PC-3 (cell line): ENCODE results near the gene LHX5. TPM values are rescaled to one million over a fixed set of nuclear protein-coding genes. Genes with fewer than 3 reads are reported as not detected.

Source experiments
- ATAC-seq: fragments of 200-7000 bp; cut with Tn5 transposase; 2 replicates; pipeline ENCODE4 v1.9.1; 2020; ENCODE audit warnings: mild to moderate bottlenecking, moderate library complexity
- BruUV-seq: library from RNA; stranded (reverse); fragments of 400-500 nt; replicated peaks from 2 replicates; lab custom pipeline; 2021; lab: Mats Ljungman, UMichigan
- CTCF ChIA-PET: fragments of 300-600 bp; sonication (Branson Sonifier 250); formaldehyde crosslinking; loops from one replicate; lab custom pipeline; 2022; ENCODE audit warnings: antibody characterized with exemption; lab: Charles Lee
- POLR2A ChIA-PET: fragments of 300-600 bp; sonication (Branson Sonifier 250); formaldehyde crosslinking; loops from one replicate; lab custom pipeline; 2022; ENCODE audit warnings: antibody characterized with exemption; ENCODE audit not compliant: unreplicated experiment; lab: Charles Lee
- DNase-seq: peaks from one replicate; pipeline ENCODE4 v3.0.0-alpha.2; 2015
- H2AFZ ChIP-seq: fragments of 300-600 bp; sonication (generic); 2 replicates; pipeline ENCODE4 v1.6.0; 2016; ENCODE audit warnings: antibody characterized with exemption, low read length
- H3F3A ChIP-seq: fragments of 300-600 bp; sonication (generic); one replicate; pipeline ENCODE4 v1.6.0; 2017; ENCODE audit warnings: antibody characterized with exemption, low read length, control low read depth, mild to moderate bottlenecking; ENCODE audit not compliant: unreplicated experiment
- H3K27ac ChIP-seq: fragments of 300-600 bp; sonication (generic); 2 replicates; pipeline ENCODE4 v1.5.1; 2016; ENCODE audit warnings: mild to moderate bottlenecking, low read length
- H3K27me3 ChIP-seq: fragments of 300-600 bp; sonication (generic); 2 replicates; pipeline ENCODE4 v1.6.1; 2016; ENCODE audit warnings: low read length, mixed read lengths
- H3K36me3 ChIP-seq: fragments of 300-600 bp; sonication (generic); 2 replicates; pipeline ENCODE4 v1.6.1; 2016; ENCODE audit warnings: low read depth, mixed run types, low read length, mixed read lengths
- H3K4me1 ChIP-seq: fragments of 300-600 bp; sonication (generic); 2 replicates; pipeline ENCODE4 v1.5.1; 2016; ENCODE audit warnings: low read length; ENCODE audit not compliant: insufficient read depth
- H3K4me2 ChIP-seq: fragments of 300-600 bp; sonication (generic); 2 replicates; pipeline ENCODE4 v1.6.0; 2016; ENCODE audit warnings: low read length
- H3K4me3 ChIP-seq: fragments of 300-600 bp; sonication (generic); 2 replicates; pipeline ENCODE4 v1.5.1; 2016; ENCODE audit warnings: mild to moderate bottlenecking, low read length, mixed read lengths
- H3K79me2 ChIP-seq: fragments of 300-600 bp; sonication (generic); 2 replicates; pipeline ENCODE4 v1.6.1; 2017; ENCODE audit warnings: low read length, mixed read lengths
- H3K9ac ChIP-seq: fragments of 300-600 bp; sonication (generic); 2 replicates; pipeline ENCODE4 v1.6.0; 2016; ENCODE audit warnings: mild to moderate bottlenecking, low read length
- H3K9me2 ChIP-seq: fragments of 300-600 bp; sonication (generic); replicated peaks from 2 replicates; pipeline ENCODE4 v1.6.1; 2016; ENCODE audit warnings: mixed run types, low read length, mixed read lengths
- H3K9me3 ChIP-seq: fragments of 300-600 bp; sonication (generic); 2 replicates; pipeline ENCODE4 v1.6.1; 2016; ENCODE audit warnings: low read length, mixed read lengths
- H4K20me1 ChIP-seq: fragments of 300-600 bp; sonication (generic); 2 replicates; pipeline ENCODE4 v1.6.1; 2016; ENCODE audit warnings: low read length, mixed read lengths
- CTCF ChIP-seq: fragments of 300-600 bp; sonication (generic); conservative IDR thresholded peaks from 2 replicates; pipeline ENCODE4 v1.5.1; 2017; ENCODE audit warnings: antibody characterized with exemption, low read depth, mild to moderate bottlenecking, low read length
- EZH2 ChIP-seq: fragments of 300-600 bp; sonication (generic); IDR thresholded peaks from one replicate; pipeline ENCODE4 v1.6.1; 2017; ENCODE audit warnings: antibody characterized with exemption, mild to moderate bottlenecking, low read length; ENCODE audit not compliant: unreplicated experiment
- EZH2phosphoT487 ChIP-seq: fragments of 300-600 bp; sonication (generic); IDR thresholded peaks from 2 replicates; pipeline ENCODE4 v1.6.1; 2018; ENCODE audit warnings: mild to moderate bottlenecking, antibody characterized with exemption, low read length, borderline replicate concordance
- intact Hi-C: fragments of 100-400 bp; cut with micrococcal nuclease; formaldehyde crosslinking; loops from 2 replicates; pipeline ENCODE4 v1.9.0; 2023
- total RNA-seq: library from RNA; depleted of rRNA; stranded (reverse); fragments of >200 nt; gene quantifications from 2 replicates; pipeline ENCODE4 v1.2.3, GENCODE V29; 2014

The LHX5 gene
- total RNA-seq, 1 experiment from 2014 or later: 0.26 TPM

GRCh38 chr12:113515082-113515856 is 43.6 kb upstream of the LHX5 start:
- H3K27me3 ChIP-seq: peaks cover 75% of the 10 kb centered on the region
- ChIA-PET CTCF (no interaction called here), POLR2A (no interaction called here)
- no peaks in the 10 kb centered on the region for H4K20me1 ChIP-seq
- no peaks in the 10 kb centered on the region for H3K36me3 ChIP-seq
- no peak overlapping the region for H2AFZ ChIP-seq
- no peak overlapping the region for H3K4me2 ChIP-seq
- no peaks in the 10 kb centered on the region for H3F3A ChIP-seq
- no peak overlapping the region for H3K4me3 ChIP-seq
- no peaks in the 10 kb centered on the region for H3K9me3 ChIP-seq
- H3K79me2 ChIP-seq: no peaks in the 10 kb centered on the region
- H3K9ac ChIP-seq: no peak overlapping the region
- no TSS peak for BruUV-seq
- H3K27ac ChIP-seq: no peak overlapping the region
- DNase-seq (no peak), ATAC-seq (no peak)
- H3K9me2 ChIP-seq: no peaks in the 10 kb centered on the region
- TF ChIP-seq EZH2phosphoT487: no peak
- no peak for TF ChIP-seq EZH2
- no peak for TF ChIP-seq CTCF
- intact Hi-C loops: no loop called here
- peaks cover 8% of the 10 kb centered on the region for H3K4me1 ChIP-seq

GRCh38 chr12:113514602-113515001 is 42.9 kb upstream of the LHX5 start:
- Histone ChIP-seq H4K20me1 (no peaks in the 10 kb centered on the region), H3K4me1 (peaks cover 8% of the 10 kb centered on the region), H3K4me2 (no peak overlapping the region), H3K27ac (no peak overlapping the region), H2AFZ (no peak overlapping the region), H3K36me3 (no peaks in the 10 kb centered on the region), H3K27me3 (peaks cover 74% of the 10 kb centered on the region), H3F3A (no peaks in the 10 kb centered on the region), H3K79me2 (no peaks in the 10 kb centered on the region), H3K4me3 (no peak overlapping the region), H3K9me3 (no peaks in the 10 kb centered on the region), H3K9ac (no peak overlapping the region), H3K9me2 (no peaks in the 10 kb centered on the region)
- POLR2A ChIA-PET: no interaction called here
- CTCF ChIA-PET: no interaction called here
- no peak for TF ChIP-seq EZH2phosphoT487
- TF ChIP-seq CTCF: no peak
- no peak for TF ChIP-seq EZH2
- no TSS peak for BruUV-seq
- intact Hi-C loops: no loop called here
- ATAC-seq: no peak
- no peak for DNase-seq

DNA sequence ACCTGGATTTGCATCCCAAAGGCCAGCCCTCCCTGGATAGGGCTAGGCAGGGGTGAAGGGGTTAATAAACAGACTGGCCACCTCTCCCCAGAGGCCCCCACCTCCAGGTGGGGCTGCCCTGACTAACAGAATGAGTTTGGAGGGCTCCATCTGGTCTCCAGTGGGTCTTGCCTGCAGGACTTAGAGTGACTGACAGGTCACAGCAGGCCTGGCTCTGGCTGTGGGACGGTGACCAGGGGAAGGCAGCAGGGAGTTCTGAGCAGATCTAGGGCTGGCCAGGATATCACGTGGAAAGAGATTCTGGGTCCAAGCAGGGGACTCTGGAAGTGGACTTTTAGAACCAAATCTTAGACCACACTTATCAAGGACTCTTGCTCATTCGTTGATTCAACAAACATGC is 40.9 kb upstream of the LHX5 start:
- H3K79me2 ChIP-seq: no peaks in the 10 kb centered on the region
- no peaks in the 10 kb centered on the region for H3K9me2 ChIP-seq
- H3K4me1 ChIP-seq: peaks cover 8% of the 10 kb centered on the region
- intact Hi-C loops: no loop called here
- peaks cover 64% of the 10 kb centered on the region for H3K27me3 ChIP-seq
- H3K9me3 ChIP-seq: no peaks in the 10 kb centered on the region
- ChIA-PET POLR2A (no interaction called here), CTCF (no interaction called here)
- DNase-seq: no peak
- no peaks in the 10 kb centered on the region for H3K36me3 ChIP-seq
- H4K20me1 ChIP-seq: no peaks in the 10 kb centered on the region
- H3K9ac ChIP-seq: no peak overlapping the region
- no peaks in the 10 kb centered on the region for H3F3A ChIP-seq
- no TSS peak for BruUV-seq
- no peak for TF ChIP-seq EZH2
- no peak for TF ChIP-seq CTCF
- TF ChIP-seq EZH2phosphoT487: no peak
- H3K27ac ChIP-seq: no peak overlapping the region
- no peak overlapping the region for H3K4me2 ChIP-seq
- H3K4me3 ChIP-seq: no peak overlapping the region
- H2AFZ ChIP-seq: no peak overlapping the region
- ATAC-seq: peak; percentile 50
